T47D (cell line): Measurements from ENCODE around the gene PLIN1.

ENCODE experiments used
- DNase-seq, 2 experiments: peaks; one replicate each; pipeline versions ENCODE4 v3.0.0 to v3.0.0-alpha.2; 2011 to 2012; ENCODE audit warnings: low read depth in 1 of 2, low spot score in 1 of 2
- JUND ChIP-seq: IDR thresholded peaks from 2 replicates; pipeline ENCODE4 v1.6.1; 2012; ENCODE audit warnings: low read depth
- in situ Hi-C: cut with HindIII; loops from 2 replicates; pipeline ENCODE4 v1.10.0; 2016; ENCODE audit warnings: low sequenced_read_pairs, low pct_unique_long_range_greater_than_20kb

The PLIN1 gene

DNA sequence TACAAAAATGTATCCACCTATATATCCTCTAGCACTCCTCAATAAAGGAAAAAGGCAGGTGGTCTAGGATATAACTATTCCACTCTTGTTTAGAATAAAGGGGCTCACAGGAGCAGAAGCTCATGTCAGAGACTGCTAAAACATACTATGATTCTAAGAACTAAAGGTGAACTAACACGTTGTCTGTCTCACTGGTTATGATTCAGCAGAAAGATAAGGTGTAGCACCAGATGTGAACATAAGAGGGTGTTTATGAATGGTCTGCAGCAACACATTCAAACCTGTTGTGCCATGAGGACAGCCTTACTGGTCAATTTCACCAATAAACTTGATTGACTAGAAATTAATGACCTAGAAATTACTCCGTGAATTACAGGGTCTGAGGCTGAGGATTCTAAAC lies 6.8 kb upstream of the PLIN1 start:
- TF ChIP-seq JUND: no peak
- in situ Hi-C loops: no loop called here
- DNase-seq: no peak

DNA sequence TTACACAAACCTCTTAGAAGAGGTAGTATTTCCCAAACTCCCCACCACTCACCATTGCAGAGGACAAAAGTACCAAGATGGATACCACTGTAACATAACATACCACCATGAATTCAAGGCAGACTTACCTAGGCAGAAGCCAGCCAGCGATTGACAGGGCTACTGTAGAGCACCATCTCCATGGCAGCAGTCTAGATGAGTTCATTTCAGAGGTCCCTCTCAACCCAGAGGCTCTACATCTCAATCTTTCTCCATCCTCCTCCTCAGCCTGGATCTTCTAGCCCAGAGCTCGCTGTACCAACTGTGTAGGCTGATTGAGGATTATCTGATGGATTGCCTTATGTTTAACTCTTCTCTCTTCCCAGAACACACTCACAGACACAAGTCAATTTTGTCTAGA lies 2.0 kb upstream of the PLIN1 start:
- in situ Hi-C loops: no loop called here
- no peak for TF ChIP-seq JUND

DNA sequence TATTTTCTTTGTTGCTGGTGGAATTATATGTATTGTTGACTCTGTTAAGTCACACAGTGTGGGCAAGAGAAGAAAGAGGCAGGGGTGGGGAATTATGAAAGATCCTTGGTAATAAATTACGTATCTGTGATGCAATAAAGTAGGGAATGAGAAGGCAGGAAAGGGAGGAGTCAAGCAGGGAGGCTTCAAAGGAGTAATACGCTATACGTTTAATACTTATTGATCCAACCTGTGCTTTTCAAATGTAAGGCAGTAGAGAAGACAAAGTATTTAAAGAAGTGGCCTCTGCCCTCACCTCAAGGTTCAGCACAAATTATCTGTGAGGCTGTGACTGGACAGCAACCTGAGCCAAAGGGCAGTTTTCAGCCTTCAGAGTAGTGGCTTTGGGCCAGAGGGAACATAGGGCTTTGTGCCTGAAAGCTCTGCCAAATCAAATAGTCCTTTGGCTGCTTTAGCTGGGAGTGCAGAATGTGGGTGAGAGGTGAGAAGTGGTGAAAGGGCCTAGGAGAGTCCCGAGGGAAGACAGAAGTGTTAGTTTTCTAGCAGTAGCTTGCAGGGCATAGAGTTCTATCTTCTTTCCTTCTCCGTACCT lies 1.2 kb upstream of the PLIN1 start:
- in situ Hi-C loops: no loop called here
- TF ChIP-seq JUND: no peak
- peak; percentile 72 to 95 for DNase-seq

More for the DNA sequence above, 2.0 kb upstream of the PLIN1 start:
- no peak for DNase-seq

DNA sequence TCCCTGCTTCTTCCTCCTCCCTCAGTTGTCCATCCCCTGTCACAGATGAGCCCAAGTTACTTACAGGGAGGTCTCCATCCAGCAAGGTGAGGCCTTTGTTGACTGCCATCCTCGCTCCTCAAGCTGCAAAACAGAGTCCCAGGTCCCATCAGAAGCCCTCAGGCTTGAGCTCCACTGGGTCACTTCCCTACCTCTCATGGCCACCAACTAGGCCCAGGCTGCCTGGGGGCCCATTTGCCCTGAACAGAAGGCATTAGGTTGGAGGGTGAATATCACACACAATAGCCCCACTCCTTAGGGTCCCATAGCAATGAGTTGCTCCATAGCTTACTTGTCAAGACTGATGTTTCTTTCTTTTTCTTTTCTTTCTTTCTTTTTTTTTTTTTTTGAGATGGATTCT lies 1.8 kb downstream of the PLIN1 start:
- no peak for TF ChIP-seq JUND
- no peak for DNase-seq
- in situ Hi-C loops: no loop called here

DNA sequence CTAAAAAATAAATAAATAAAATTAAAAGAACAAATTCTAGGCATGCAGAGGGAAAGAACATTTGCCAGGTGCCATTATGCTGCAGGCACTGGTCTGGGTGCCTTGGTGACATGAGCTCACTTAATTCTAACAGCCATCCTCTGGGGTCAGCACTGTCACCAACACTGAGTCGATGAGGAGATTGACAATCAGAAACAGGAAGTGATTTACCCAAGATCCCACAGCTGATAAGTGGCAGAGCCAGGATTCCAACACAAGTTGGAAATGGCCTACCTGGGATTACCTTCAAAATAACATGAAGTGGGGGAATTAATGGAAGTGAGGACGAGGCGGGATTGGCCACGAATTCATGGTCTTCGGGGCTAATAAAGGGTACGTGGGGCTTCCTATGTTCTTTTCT lies 3.6 kb downstream of the PLIN1 start:
- no peak for TF ChIP-seq JUND
- in situ Hi-C loops: no loop called here
- DNase-seq: peak in 1 of 2 experiments; percentile 6

DNA sequence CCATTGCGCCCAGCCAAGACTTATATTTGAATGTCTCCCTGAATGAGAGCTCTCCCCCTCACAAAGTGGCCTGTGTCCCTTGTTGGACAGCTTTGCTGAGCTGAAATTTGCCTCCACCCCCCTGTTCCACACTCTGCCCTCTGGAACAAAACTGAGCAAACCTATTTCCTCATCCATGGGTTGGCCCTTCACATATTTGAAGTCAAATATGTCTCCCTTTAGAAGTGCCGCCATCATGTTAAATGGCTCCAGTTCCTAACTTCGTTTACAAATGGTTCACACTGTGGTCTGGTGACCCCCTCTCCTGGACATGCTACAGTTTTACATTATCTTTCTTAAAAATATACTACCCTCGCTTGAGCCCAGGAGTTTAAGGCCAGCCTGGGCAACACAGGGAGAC lies 4.6 kb downstream of the PLIN1 start:
- TF ChIP-seq JUND: no peak
- DNase-seq: no peak
- in situ Hi-C loops: no loop called here

DNA sequence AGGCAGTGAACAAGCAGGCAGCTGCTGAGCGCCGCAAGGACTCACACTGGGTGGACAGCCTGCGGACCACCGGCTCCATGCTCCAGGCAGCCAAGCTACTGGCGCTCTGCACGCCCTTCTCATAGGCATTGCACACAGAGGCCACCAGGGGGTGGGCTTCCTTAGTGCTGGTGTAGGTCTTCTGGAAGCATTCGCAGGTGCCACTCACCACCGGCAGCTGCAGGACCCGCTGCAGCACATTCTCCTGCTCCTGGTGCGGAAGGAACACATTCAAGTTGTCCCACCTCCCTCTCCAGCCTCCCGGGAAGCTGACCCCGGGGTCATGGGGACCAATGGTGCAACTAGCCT lies 6.0 kb downstream of the PLIN1 start:
- in situ Hi-C loops: no loop called here
- peak in 1 of 2 experiments; percentile 45 for DNase-seq
- no peak for TF ChIP-seq JUND

DNA sequence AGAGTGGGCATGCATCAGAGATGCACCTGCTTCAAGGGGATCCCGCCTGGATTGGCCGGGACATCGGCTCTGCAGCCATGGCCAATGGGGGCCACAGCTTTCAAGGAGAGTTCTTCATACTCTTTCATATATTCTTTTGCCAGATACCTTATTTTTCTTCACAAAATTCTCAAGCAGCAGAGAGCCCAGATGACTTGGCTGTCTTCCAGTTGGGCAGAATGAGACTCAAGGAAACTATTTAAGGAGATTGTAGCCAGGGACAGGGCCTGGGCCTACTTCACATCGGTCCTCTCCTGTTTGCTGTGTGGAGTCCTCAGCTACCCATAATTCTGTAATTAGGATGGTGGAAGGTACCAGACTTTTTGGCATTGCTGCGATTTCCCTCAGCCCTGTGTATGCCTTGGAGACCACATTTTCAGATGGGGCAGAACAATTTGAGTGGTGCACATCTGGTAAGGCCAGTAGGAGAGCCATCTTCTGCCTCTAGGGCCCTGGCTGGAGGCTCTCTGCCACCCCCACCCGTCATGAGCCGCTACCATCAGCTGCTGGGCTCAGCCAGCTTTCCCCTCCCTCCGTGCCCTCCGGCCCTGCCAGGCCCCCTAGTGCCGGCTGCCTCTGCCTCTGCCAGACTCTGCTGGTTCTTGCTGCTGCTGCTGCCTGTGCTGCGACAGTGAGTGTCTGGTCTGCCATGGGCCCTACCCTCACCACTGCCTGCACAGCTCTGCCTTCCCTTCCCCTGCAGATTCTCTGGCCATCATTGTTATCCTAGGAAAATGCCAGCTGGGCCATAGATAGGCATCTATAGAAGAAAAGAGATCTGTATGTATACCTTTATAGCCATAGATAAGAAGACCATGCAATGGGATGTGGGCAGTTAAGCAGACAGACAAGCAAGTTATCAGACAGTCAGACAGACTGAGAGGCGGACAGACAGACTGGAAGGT lies 6.7 kb downstream of the PLIN1 start:
- in situ Hi-C loops: no loop called here
- peak in 1 of 2 experiments; percentile 1 for DNase-seq

DNA sequence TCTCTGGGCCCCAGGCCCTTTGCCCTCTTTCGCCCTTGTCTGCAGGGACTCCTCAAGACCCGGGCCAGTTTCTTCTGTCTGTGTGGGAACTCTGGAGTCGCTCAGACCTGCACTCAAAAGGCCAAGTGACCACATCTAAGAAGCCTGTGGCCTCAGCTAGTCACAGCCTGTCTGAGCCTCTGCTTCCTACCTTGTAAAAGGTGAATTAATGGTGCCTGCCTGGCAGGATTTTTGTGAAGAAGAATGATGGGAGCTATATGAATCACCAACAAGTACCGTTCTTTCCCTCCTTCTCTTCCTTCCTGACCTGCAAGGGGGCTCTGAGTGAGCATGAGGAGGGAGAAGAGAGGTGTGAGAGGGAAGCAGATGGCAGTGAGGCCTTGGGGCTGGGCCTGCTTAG lies 7.5 kb downstream of the PLIN1 start:
- in situ Hi-C loops: no loop called here
- DNase-seq: peak in 1 of 2 experiments; percentile 4
- TF ChIP-seq JUND: no peak

More for the DNA sequence above, 6.7 kb downstream of the PLIN1 start:
- no peak for TF ChIP-seq JUND

DNA sequence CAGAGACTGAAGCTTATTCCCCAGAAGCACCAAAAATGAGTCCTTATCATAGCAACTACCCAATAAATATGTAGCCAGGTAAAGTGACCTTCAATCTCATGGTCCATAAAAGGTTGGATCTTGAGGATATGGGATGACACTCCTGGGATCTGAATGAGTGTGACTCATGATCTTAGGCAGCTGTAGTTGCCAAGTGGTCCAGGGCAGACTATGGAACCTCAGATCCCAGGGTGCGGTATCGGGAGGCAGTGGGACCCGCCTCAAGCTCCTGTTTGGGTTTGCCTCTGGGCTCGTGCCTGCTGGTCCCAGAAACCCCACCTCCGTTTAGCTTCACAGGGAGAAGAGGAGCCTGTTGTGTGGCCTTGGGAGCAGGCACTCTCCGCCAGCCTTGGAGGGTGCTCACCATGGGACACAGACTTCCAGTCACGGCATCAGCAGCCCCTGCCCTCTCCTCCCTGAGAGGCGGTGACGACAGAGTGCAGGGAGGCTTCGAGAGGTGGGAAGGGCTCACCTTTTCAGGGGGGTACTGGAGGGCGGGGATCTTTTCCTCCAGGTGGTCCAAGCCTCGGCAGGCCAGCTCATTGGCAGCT lies 8.1 kb downstream of the PLIN1 start:
- in situ Hi-C loops: no loop called here
- TF ChIP-seq JUND: no peak
- peak in 1 of 2 experiments; percentile 6 for DNase-seq

DNA sequence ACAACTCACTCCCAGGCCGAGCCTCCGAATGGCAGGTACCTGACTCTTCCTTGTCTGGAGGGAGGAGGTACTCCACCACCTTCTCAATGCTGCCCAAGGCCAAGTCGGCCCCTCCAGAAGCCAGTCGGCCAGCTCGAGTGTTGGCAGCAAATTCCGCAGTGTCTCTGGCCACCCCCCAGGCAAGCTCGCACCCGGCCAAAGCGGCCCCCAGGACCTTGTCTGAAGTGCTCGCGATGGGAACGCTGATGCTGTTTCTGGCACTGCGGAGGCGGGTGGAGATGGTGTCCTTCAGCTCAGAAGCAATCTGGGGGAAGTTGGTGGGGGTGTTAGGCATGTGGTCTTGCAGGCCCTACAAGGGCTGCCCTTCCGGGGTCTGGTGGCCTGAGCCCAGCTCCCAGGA lies 9.2 kb downstream of the PLIN1 start:
- in situ Hi-C loops: no loop called here
- DNase-seq: no peak
- TF ChIP-seq JUND: no peak

DNA sequence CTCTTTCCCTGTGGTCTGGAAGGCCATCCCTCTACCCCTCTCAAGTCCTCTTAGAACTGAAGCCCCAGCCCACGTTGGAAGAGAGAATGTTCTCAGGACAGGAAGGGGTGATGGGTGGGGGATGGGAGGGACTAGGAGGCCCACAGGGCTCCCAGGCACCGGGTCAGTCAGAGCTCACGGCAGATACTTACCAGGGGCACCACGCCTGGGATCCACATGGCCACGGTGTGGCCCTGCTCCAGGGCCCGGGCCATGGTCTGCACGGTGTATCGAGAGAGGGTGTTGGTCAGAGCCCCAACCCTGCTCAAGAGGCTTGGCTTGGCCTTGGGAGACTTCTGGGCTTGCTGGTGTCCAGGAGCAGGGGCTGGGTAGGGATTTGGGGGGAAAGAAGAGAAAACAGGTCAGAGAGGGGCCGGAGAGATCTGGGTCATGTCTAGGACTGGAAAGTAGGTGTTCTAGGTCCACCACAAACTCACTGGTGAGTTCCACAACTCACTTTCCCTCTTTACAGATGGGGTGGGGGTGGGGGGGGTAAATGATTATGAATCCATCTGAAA lies 9.8 kb downstream of the PLIN1 start:
- DNase-seq: peak in 1 of 2 experiments; percentile 4
- in situ Hi-C loops: no loop called here
- TF ChIP-seq JUND: no peak

DNA sequence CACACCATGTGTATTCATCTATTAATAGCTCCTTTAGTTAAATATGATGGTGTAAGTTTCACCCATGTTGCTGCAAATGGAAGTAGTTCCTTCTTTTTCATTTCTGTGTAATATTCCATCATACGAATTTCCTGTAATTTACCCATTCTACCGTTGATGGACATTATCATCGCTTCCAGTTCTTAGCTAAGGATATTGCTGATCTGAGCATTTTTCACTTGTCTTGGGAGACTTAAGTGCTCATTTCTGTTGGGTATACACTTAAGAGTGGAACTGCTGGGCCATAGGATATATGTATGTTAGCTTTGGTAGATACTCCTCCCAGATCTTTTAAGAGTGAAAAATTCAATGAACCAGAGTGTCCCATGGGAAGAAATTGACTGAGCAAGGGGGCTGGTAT lies 11.0 kb downstream of the PLIN1 start:
- DNase-seq: no peak
- no peak for TF ChIP-seq JUND
- in situ Hi-C loops: no loop called here
